ENCODE results near the gene MRPL20. TPM values are rescaled to one million over a fixed set of nuclear protein-coding genes. Genes with fewer than 3 reads are reported as not detected.
"Not testable (repeated sequence)": the region's sequence is repeated elsewhere in the genome, so short reads cannot be mapped to it uniquely, and the experiment has no call there.

MRPL20 gene
- total RNA-seq, 4 donors from 2014 or later: 106 to 170 (median 136) TPM

DNA sequence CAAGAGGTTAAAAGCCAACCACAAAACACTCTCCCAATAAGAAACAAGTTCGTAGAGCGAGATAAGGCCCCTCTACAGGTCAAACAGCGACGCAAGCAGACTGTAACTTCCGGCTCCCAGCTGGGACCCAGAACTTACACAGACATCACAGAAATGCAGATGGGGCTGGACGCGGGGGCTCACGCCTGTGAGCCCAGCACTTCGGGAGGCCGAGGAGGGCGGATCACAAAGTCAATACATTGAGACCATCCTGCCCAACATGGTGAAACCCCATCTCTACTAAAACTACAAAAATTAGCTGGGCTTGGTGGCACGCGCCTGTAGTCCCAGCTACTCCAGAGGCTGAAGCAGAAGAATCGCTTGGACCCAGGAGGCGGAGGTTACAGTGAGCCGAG lies 19.0 kb downstream of the MRPL20 start:
- no peak for ATAC-seq (ENCODE audit: low FRiP score)
- TF ChIP-seq CTCF (IDR thresholded peaks at IDR 0.05): no peak
- no peak for DNase-seq (ENCODE audit: low spot score)

GRCh38 chr1:1387098-1388077 lies 19.7 kb downstream of the MRPL20 start:
- DNase-seq (ENCODE audit: low spot score) (no peak), ATAC-seq (ENCODE audit: low FRiP score) (no peak)
- TF ChIP-seq CTCF (IDR thresholded peaks at IDR 0.05): no peak

DNA sequence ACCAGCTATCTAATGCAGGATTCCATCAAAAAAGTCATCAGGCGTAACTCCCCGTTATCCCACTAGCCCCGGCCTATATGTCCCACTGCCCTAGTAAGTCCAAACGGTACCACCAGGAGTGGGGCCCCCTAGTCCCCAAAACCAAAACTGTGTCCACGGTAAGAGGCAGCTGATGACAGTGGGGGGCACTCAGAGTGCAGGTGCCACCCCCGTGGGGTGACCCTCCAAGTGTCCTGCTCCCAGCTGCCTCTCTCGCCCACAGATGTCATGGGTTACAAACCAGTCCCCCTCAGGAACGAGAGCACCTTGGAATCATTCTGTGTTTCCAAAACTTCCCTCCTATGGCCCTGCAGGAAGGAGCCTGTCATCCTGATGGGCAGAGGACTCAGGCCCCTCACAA lies 21.2 kb downstream of the MRPL20 start:
- TF ChIP-seq CTCF (IDR thresholded peaks at IDR 0.05): no peak
- ATAC-seq (ENCODE audit: low FRiP score) (no peak), DNase-seq (ENCODE audit: low spot score) (no peak)

DNA sequence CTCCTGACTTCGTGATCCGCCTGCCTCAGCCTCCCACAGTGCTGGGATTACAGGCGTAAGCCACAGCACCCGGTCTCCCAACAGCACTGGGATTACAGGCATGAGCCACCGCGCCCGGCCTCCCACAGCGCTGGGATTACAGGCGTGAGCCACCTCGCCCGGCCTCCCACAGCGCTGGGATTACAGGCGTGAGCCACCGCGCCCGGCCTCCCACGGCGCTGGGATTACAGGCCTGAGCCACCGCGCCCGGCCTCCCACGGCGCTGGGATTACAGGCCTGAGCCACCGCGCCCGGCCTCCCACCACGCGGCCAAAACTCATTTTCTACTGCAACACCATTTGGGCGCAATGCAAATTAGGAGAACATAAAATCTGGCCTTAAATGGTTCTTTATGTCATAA lies 21.8 kb downstream of the MRPL20 start:
- not testable (repeated sequence) for DNase-seq (ENCODE audit: low spot score); ATAC-seq (ENCODE audit: low FRiP score)

DNA sequence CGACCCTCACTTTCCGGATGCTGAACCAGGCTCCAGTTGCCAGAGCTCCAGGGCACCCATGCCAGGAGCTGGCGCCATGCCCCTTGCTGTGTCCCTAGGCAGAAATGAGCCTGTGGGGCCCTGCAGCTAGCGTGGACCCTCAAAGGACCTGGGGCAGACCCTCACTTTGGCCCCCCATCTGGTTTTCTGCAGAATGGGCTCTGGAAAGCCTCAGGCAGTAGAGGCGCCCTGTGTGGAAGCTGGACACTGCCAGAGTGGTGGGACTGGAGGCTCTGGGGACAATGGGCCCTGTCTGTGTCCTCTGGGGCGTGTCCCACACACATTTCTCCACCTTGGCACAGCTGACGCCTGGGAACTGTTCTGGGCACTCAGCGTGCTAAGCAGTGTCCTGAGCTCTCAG lies 25.8 kb downstream of the MRPL20 start:
- ATAC-seq (ENCODE audit: low FRiP score) (no peak), DNase-seq (ENCODE audit: low spot score) (no peak)
- no peak for TF ChIP-seq CTCF (IDR thresholded peaks at IDR 0.05)

DNA sequence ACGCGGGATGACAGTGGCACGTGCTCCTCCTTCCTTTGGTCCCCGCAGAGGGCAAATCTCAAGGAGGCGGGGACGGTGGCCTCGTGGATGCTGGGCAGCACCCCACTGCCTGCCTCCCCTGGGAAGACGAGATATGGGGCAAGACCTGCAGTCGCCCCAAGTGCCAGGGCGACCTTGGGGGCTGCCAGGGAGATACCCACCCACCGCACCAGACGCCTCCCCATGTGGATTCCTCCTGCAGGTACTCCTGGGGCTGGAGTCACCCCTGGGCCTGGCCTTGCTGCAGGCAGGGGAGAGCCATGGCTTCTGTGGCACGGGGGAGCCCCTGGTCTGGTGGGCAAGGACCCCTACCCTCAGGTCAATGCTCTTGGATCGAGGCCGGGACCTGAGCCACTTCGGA lies 26.2 kb downstream of the MRPL20 start:
- no peak for TF ChIP-seq CTCF (IDR thresholded peaks at IDR 0.05)
- DNase-seq (ENCODE audit: low spot score) (no peak), ATAC-seq (ENCODE audit: low FRiP score) (no peak)

- ATAC-seq (ENCODE audit: low FRiP score) (no peak), DNase-seq (ENCODE audit: low spot score) (no peak)
- TF ChIP-seq CTCF (IDR thresholded peaks at IDR 0.05): no peak
Observed at GRCh38 chr1:1377540-1378205, 29.4 kb downstream of the MRPL20 start.
